ENCODE results near the gene BAD. TPM values are rescaled to one million over a fixed set of nuclear protein-coding genes. Genes with fewer than 3 reads are reported as not detected.

BAD gene
- total and polyA plus RNA-seq, 2 of the 13 experiments (the other 11 are each of a cell fraction or from before 2014, with no cell fraction given), result 17.9 to 28.5 TPM

GRCh38 chr11:64284048-64284961, at the start of gene BAD (continued):
- TF ChIP-seq ZNF609 (CRISPR knock-in tag; IDR thresholded peaks at IDR 0.05; ENCODE audit: borderline replicate concordance) (peak; percentile 34; the same call in 1 of the 2 replicates), NFYC (CRISPR knock-in tag; IDR thresholded peaks at IDR 0.05) (peak; percentile 90), MXD1 (CRISPR knock-in tag; IDR thresholded peaks at IDR 0.05) (no peak; the same call in 1 of the 2 replicates), ZSCAN12 (CRISPR knock-in tag; IDR thresholded peaks at IDR 0.05) (no peak), ZFX (CRISPR knock-in tag; IDR thresholded peaks at IDR 0.05; ENCODE audit: low read depth) (peak; percentile 87), PITX1 (CRISPR knock-in tag; IDR thresholded peaks at IDR 0.05) (no peak), TRAFD1 (CRISPR knock-in tag; IDR thresholded peaks at IDR 0.05; ENCODE audit: borderline replicate concordance) (no peak), RBM39 (IDR thresholded peaks at IDR 0.05; ENCODE audit: low read depth, low read length, poor library complexity, severe bottlenecking) (peak; percentile 72), SP2 (CRISPR knock-in tag; IDR thresholded peaks at IDR 0.05) (peak; percentile 90), ZNF143 (CRISPR knock-in tag; IDR thresholded peaks at IDR 0.05) (no peak), ZNF224 (CRISPR knock-in tag; IDR thresholded peaks at IDR 0.05) (no peak), ZNF567 (CRISPR knock-in tag; IDR thresholded peaks at IDR 0.05; ENCODE audit: borderline replicate concordance) (no peak), ZNF263 (CRISPR knock-in tag; IDR thresholded peaks at IDR 0.05) (0 out of 2 replicates have a peak, but pooled peaks have one; percentile 2), NR0B2 (CRISPR knock-in tag; IDR thresholded peaks at IDR 0.05) (no peak), ATF2 (CRISPR knock-in tag; IDR thresholded peaks at IDR 0.05) (no peak), NFRKB (IDR thresholded peaks at IDR 0.05) (no peak), ZFP82 (CRISPR knock-in tag; IDR thresholded peaks at IDR 0.05; ENCODE audit: borderline replicate concordance) (peak; percentile 81; the same call in 1 of the 2 replicates), ZNF382 (CRISPR knock-in tag; IDR thresholded peaks at IDR 0.05; ENCODE audit: borderline replicate concordance) (no peak)
